Vagina (tissue), 2 donors: ENCODE data around the gene ATXN10.

Experiments used
- CTCF ChIP-seq, 3 experiments: fragments of 450-650 bp in 2 of 3; fragments of 200-600 bp in 1 of 3; sonication (generic) in 1 of 3; IDR thresholded peaks; one replicate each; pipeline ENCODE4 v1.5.1; 2017 to 2019; ENCODE audit warnings: antibody characterized with exemption in 3 of 3, mild to moderate bottlenecking in 2 of 3, moderate library complexity in 2 of 3
- POLR2A ChIP-seq, 2 donors: fragments of 450-650 bp; IDR thresholded peaks; one replicate each; pipeline ENCODE4 v1.6.1; 2017; ENCODE audit warnings: antibody characterized with exemption in 2 of 2, mild to moderate bottlenecking in 2 of 2, moderate library complexity in 2 of 2

- TF ChIP-seq CTCF (IDR thresholded peaks at IDR 0.05) (no peak), POLR2A (IDR thresholded peaks at IDR 0.05) (no peak)
These were observed 31.9 kb upstream of the ATXN10 start for GRCh38 chr22:45639747-45640102.
